ENCODE results near the gene RAD51AP2.
A peak's percentile ranks its signal among the peaks of the same experiment; 100 is the strongest.

GRCh38 chr2:17558053-17558452, 39.8 kb upstream of the RAD51AP2 start:
- TF ChIP-seq TSHZ2 (CRISPR knock-in tag; IDR thresholded peaks at IDR 0.05): no peak
- no peak for TF ChIP-seq ESRRG (CRISPR knock-in tag; IDR thresholded peaks at IDR 0.05)
- TF ChIP-seq ZFP30 (CRISPR knock-in tag; IDR thresholded peaks at IDR 0.05): no peak
- no peak for TF ChIP-seq ZNF565 (CRISPR knock-in tag; conservative IDR thresholded peaks at IDR 0.05; ENCODE audit: low read depth)
- no peak for TF ChIP-seq ARNTL (CRISPR knock-in tag; IDR thresholded peaks at IDR 0.05; ENCODE audit: borderline replicate concordance, low read depth)
- no peak for TF ChIP-seq BACH2 (CRISPR knock-in tag; IDR thresholded peaks at IDR 0.05; ENCODE audit: borderline replicate concordance)
- TF ChIP-seq ZNF8 (CRISPR knock-in tag; IDR thresholded peaks at IDR 0.05): no peak
- TF ChIP-seq CSRNP3 (CRISPR knock-in tag; IDR thresholded peaks at IDR 0.05): no peak
- TF ChIP-seq ZFP3 (CRISPR knock-in tag; IDR thresholded peaks at IDR 0.05): no peak
- no peak for TF ChIP-seq ZNF70 (CRISPR knock-in tag; IDR thresholded peaks at IDR 0.05)
- no peak for TF ChIP-seq PATZ1 (CRISPR knock-in tag; IDR thresholded peaks at IDR 0.05; ENCODE audit: borderline replicate concordance)
- no peak for TF ChIP-seq OSR1 (CRISPR knock-in tag; IDR thresholded peaks at IDR 0.05)
- peak; percentile 82 for TF ChIP-seq ISL1 (CRISPR knock-in tag; IDR thresholded peaks at IDR 0.05)
- peak; percentile 89 for TF ChIP-seq CREB5 (CRISPR knock-in tag; IDR thresholded peaks at IDR 0.05; ENCODE audit: low read depth)
